ENCODE measurements around the gene DYNC1H1.

DNA sequence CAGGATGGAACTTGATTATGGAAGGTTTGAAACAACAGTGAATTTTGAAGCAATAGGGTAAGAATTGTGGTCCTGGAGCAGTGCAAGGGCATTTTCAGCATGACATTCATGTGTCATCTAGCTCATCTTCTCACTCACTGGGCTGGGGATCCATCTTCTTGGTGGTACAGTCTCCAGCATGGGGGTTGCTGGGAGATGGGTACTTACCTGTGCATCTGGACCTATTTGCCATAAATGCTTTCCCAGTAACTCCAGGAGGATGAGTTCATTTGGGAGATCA is 115.3 kb downstream of the DYNC1H1 start:
- TF ChIP-seq CTCF (IDR thresholded peaks at IDR 0.05) (no peak), POLR2A (IDR thresholded peaks at IDR 0.05) (no peak)
